Loucy (cell line): ENCODE data around the gene UBXN6.

Experiments
- H2AFZ ChIP-seq: fragments of 200-600 bp; sonication (generic); 2 replicates; pipeline ENCODE4 v1.6.0; 2016; ENCODE audit warnings: antibody characterized with exemption, mild to moderate bottlenecking, low read length, moderate library complexity
- H3F3A ChIP-seq: fragments of 200-600 bp; 2 replicates; pipeline ENCODE4 v1.6.0; 2016; ENCODE audit warnings: antibody characterized with exemption, low read depth, mild to moderate bottlenecking
- H3K27me3 ChIP-seq: fragments of 200-600 bp; sonication (generic); 2 replicates; pipeline ENCODE4 v1.6.1; 2014; ENCODE audit warnings: low read length, mild to moderate bottlenecking; ENCODE audit not compliant: insufficient read depth, poor library complexity, severe bottlenecking
- H3K36me3 ChIP-seq: fragments of 200-600 bp; sonication (generic); 2 replicates; pipeline ENCODE4 v1.6.1; 2016; ENCODE audit warnings: low read length; ENCODE audit not compliant: insufficient read depth
- H3K4me1 ChIP-seq: fragments of 200-600 bp; sonication (generic); 2 replicates; pipeline ENCODE4 v1.5.1; 2014; ENCODE audit warnings: low read length, mild to moderate bottlenecking; ENCODE audit not compliant: insufficient read depth, poor library complexity, severe bottlenecking
- H3K4me2 ChIP-seq: fragments of 200-600 bp; sonication (generic); 2 replicates; pipeline ENCODE4 v1.6.0; 2014; ENCODE audit warnings: antibody characterized with exemption, low read length, low read depth, mild to moderate bottlenecking; ENCODE audit not compliant: poor library complexity, severe bottlenecking
- H3K4me3 ChIP-seq: fragments of 200-600 bp; sonication (generic); 2 replicates; pipeline ENCODE4 v1.5.1; 2014; ENCODE audit warnings: low read length, mild to moderate bottlenecking, mixed read lengths; ENCODE audit not compliant: poor library complexity, severe bottlenecking
- H3K79me2 ChIP-seq: fragments of 200-600 bp; sonication (generic); 2 replicates; pipeline ENCODE4 v1.6.1; 2014; ENCODE audit warnings: low read length; ENCODE audit not compliant: insufficient read depth
- H3K9ac ChIP-seq: fragments of 200-600 bp; sonication (generic); 2 replicates; pipeline ENCODE4 v1.6.0; 2014; ENCODE audit warnings: mild to moderate bottlenecking, low read depth, low read length, moderate library complexity; ENCODE audit not compliant: poor library complexity, severe bottlenecking
- H3K9me2 ChIP-seq: fragments of 200-600 bp; sonication (generic); replicated peaks from 2 replicates; pipeline ENCODE4 v1.6.1; 2016; ENCODE audit warnings: low read depth, low read length, mixed read lengths
- H3K9me3 ChIP-seq: fragments of 200-600 bp; sonication (generic); 2 replicates; pipeline ENCODE4 v1.6.1; 2014; ENCODE audit warnings: mild to moderate bottlenecking, antibody characterized with exemption, low read length, low read depth; ENCODE audit not compliant: insufficient read depth
- H4K20me1 ChIP-seq: fragments of 200-600 bp; sonication (generic); 2 replicates; pipeline ENCODE4 v1.6.0; 2014; ENCODE audit warnings: antibody characterized with exemption, low read length, mild to moderate bottlenecking; ENCODE audit not compliant: insufficient read depth, poor library complexity, severe bottlenecking
- CTCF ChIP-seq: fragments of 200-600 bp; sonication (generic); conservative IDR thresholded peaks from 2 replicates; pipeline ENCODE4 v1.5.1; 2014; ENCODE audit warnings: mild to moderate bottlenecking, antibody characterized with exemption, low read length
- EZH2phosphoT487 ChIP-seq: fragments of 200-600 bp; IDR thresholded peaks from 2 replicates; pipeline ENCODE4 v1.6.1; 2018; ENCODE audit warnings: antibody characterized with exemption, mild to moderate bottlenecking, moderate library complexity, borderline replicate concordance

UBXN6 gene

GRCh38 chr19:4499318-4499717, 41.7 kb upstream of the UBXN6 start:
- H3K9me2 ChIP-seq = no peaks in the 10 kb centered on the region
- no peak overlapping the region for H3K4me2 ChIP-seq
- TF ChIP-seq EZH2phosphoT487 (no peak), CTCF (no peak)

GRCh38 chr19:4498694-4499093, 41.1 kb upstream of the UBXN6 start:
- Histone ChIP-seq H3K27me3 (no peaks in the 10 kb centered on the region), H3K9ac (no peak overlapping the region), H3K9me2 (no peaks in the 10 kb centered on the region), H3K4me2 (no peak overlapping the region), H3F3A (no peaks in the 10 kb centered on the region), H3K4me3 (no peak overlapping the region), H3K36me3 (peaks cover 40% of the 10 kb centered on the region; the same call in 1 of the 2 replicates), H3K4me1 (no peaks in the 10 kb centered on the region), H4K20me1 (no peaks in the 10 kb centered on the region), H3K9me3 (no peaks in the 10 kb centered on the region), H3K79me2 (no peaks in the 10 kb centered on the region), H2AFZ (no peak overlapping the region)
- no peak for TF ChIP-seq CTCF
- no peak for TF ChIP-seq EZH2phosphoT487

More at GRCh38 chr19:4499318-4499717, 41.7 kb upstream of the UBXN6 start:
- Histone ChIP-seq H4K20me1 (no peaks in the 10 kb centered on the region), H3K36me3 (peaks cover 37% of the 10 kb centered on the region; the same call in 1 of the 2 replicates), H3K27me3 (no peaks in the 10 kb centered on the region), H3K9me3 (no peaks in the 10 kb centered on the region), H3K9ac (no peak overlapping the region), H3K4me1 (no peaks in the 10 kb centered on the region), H2AFZ (no peak overlapping the region), H3F3A (no peaks in the 10 kb centered on the region), H3K4me3 (no peak overlapping the region), H3K79me2 (no peaks in the 10 kb centered on the region)

GRCh38 chr19:4497770-4498389, 40.3 kb upstream of the UBXN6 start:
- Histone ChIP-seq H3K4me2 (no peak overlapping the region), H3K4me1 (no peaks in the 10 kb centered on the region), H3K27me3 (no peaks in the 10 kb centered on the region), H2AFZ (no peak overlapping the region), H3K79me2 (no peaks in the 10 kb centered on the region), H3K4me3 (no peak overlapping the region), H3F3A (no peaks in the 10 kb centered on the region), H3K9me2 (no peaks in the 10 kb centered on the region), H4K20me1 (no peaks in the 10 kb centered on the region), H3K36me3 (peaks cover 47% of the 10 kb centered on the region; the same call in 1 of the 2 replicates), H3K9ac (no peak overlapping the region), H3K9me3 (no peaks in the 10 kb centered on the region)
- TF ChIP-seq EZH2phosphoT487 (no peak), CTCF (no peak)
